Left cardiac atrium (tissue), 2 donors: Measurements from ENCODE around the gene SLC47A1. TPM values are rescaled to one million over a fixed set of nuclear protein-coding genes. Genes with fewer than 3 reads are reported as not detected.

Experiments used
- total RNA-seq, 2 donors: library from RNA; stranded (reverse); fragmentation: NEBNext Ultra II Directional; extraction: Animal tissue kit (Norgen Biotek cat#: 25700); gene quantifications; one replicate each; pipeline ENCODE4 v1.2.1, GENCODE V29; 2021
- donor health status: DM: no; HTN: yes; CAD: no; lungs with severe emphysema.
- donor health status: DM: yes; HTN: yes; CAD: no.

SLC47A1 gene
- total RNA-seq, 2 donors from 2014 or later = 1.4 to 1.7 TPM

Other genes with a start within 250 kb of the SLC47A1 start
- 1 to 10 TPM; 7.3 to 8.4 TPM for gene B9D1, start 171.1 kb upstream of the SLC47A1 start, total RNA-seq
- gene MAPK7, start 155.4 kb upstream of the SLC47A1 start, total RNA-seq = 10 to 100 TPM; 13.8 to 15.1 TPM
- gene MFAP4, start 146.7 kb upstream of the SLC47A1 start, total RNA-seq = 100 to 1,000 TPM in 1 of 2 donors, 10 to 100 TPM in 1; 44.8 to 104 TPM
- gene RNF112, start 122.6 kb upstream of the SLC47A1 start, total RNA-seq = 1 to 10 TPM; 2.5 to 6.8 TPM
- gene ALDH3A2, start 114.9 kb downstream of the SLC47A1 start, total RNA-seq = 10 to 100 TPM; 38.3 to 58.0 TPM
- not detected for gene SLC47A2, start 182.7 kb downstream of the SLC47A1 start, total RNA-seq
- gene ALDH3A1, start 214.4 kb downstream of the SLC47A1 start, total RNA-seq = under 1 TPM; 0.21 to 0.32 TPM